Measurements from ENCODE around the gene KRTAP4-12.
"Not testable (repeated sequence)": the region's sequence is repeated elsewhere in the genome, so short reads cannot be mapped to it uniquely, and the experiment has no call there.

DNA sequence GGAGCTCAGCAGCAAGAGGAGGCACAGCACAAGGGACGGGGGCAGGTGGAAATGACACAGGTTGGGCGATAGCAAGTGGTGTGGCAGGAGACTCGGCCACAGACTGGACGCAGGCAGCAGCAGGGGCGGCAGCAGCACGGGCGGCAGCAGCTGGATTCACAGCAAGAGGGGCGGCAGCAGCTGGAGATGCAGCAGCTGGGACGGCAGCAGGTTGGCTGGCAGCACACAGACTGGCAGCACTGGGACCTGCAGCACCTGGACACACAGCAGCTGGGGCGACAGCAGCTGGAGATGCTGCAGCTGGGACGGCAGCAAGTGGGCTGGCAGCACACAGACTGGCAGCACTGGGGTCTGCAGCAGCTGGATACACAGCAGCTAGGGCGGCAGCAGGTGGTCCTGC, 15.9 kb upstream of the KRTAP4-12 start:
- TF ChIP-seq POLR2A (IDR thresholded peaks at IDR 0.05) = not testable (repeated sequence)
- TF ChIP-seq, protein P1, sequence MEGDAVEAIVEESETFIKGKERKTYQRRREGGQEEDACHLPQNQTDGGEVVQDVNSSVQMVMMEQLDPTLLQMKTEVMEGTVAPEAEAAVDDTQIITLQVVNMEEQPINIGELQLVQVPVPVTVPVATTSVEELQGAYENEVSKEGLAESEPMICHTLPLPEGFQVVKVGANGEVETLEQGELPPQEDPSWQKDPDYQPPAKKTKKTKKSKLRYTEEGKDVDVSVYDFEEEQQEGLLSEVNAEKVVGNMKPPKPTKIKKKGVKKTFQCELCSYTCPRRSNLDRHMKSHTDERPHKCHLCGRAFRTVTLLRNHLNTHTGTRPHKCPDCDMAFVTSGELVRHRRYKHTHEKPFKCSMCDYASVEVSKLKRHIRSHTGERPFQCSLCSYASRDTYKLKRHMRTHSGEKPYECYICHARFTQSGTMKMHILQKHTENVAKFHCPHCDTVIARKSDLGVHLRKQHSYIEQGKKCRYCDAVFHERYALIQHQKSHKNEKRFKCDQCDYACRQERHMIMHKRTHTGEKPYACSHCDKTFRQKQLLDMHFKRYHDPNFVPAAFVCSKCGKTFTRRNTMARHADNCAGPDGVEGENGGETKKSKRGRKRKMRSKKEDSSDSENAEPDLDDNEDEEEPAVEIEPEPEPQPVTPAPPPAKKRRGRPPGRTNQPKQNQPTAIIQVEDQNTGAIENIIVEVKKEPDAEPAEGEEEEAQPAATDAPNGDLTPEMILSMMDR (IDR thresholded peaks at IDR 0.05) = not testable (repeated sequence)

Measured in thyroid gland (tissue), 4 donors.